A673 (cell line): Measurements from ENCODE around the gene LEF1. TPM values are rescaled to one million over a fixed set of nuclear protein-coding genes. Genes with fewer than 3 reads are reported as not detected.

Experiments used
- BruUV-seq: library from RNA; stranded (reverse); fragments of 400-500 nt; replicated peaks from 2 replicates; lab custom pipeline; 2021; lab: Mats Ljungman, UMichigan
- CTCF ChIA-PET: fragments of 300-600 bp; sonication (Branson Sonifier 250); formaldehyde crosslinking; loops from one replicate; lab custom pipeline; 2022; ENCODE audit warnings: antibody characterized with exemption; lab: Charles Lee
- POLR2A ChIA-PET: fragments of 300-600 bp; sonication (Branson Sonifier 250); formaldehyde crosslinking; loops from one replicate; lab custom pipeline; 2022; ENCODE audit warnings: antibody characterized with exemption; ENCODE audit not compliant: low non-redundant PET; lab: Charles Lee
- DNase-seq: peaks from one replicate; pipeline ENCODE4 v3.0.0-alpha.2; 2015; ENCODE audit warnings: low spot score
- H3K27ac ChIP-seq: fragments of 200-600 bp; sonication (generic); 2 replicates; pipeline ENCODE4 v1.5.1; 2016; ENCODE audit warnings: mixed run types, low read depth, mild to moderate bottlenecking, mixed read lengths, antibody characterized with exemption, low read length; ENCODE audit not compliant: poor library complexity, severe bottlenecking
- H3K27me3 ChIP-seq: fragments of 200-600 bp; sonication (generic); replicated peaks from 2 replicates; pipeline ENCODE4 v1.6.1; 2017; ENCODE audit warnings: mixed run types, low read depth, mild to moderate bottlenecking, mixed read lengths, antibody characterized with exemption, low read length; ENCODE audit not compliant: insufficient read depth, poor library complexity
- H3K36me3 ChIP-seq: fragments of 200-600 bp; sonication (generic); 2 replicates; pipeline ENCODE4 v1.6.1; 2016; ENCODE audit warnings: mixed run types, mild to moderate bottlenecking, mixed read lengths, antibody characterized with exemption, low read length; ENCODE audit not compliant: insufficient read depth, poor library complexity, severe bottlenecking
- H3K4me1 ChIP-seq: fragments of 200-600 bp; sonication (generic); 2 replicates; pipeline ENCODE4 v1.6.1; 2017; ENCODE audit warnings: mixed run types, mild to moderate bottlenecking, mixed read lengths, antibody characterized with exemption, low read length; ENCODE audit not compliant: insufficient read depth, poor library complexity, severe bottlenecking
- H3K4me3 ChIP-seq: fragments of 200-600 bp; sonication (generic); 2 replicates; pipeline ENCODE4 v1.5.1; 2016; ENCODE audit warnings: low read depth, mixed run types, mild to moderate bottlenecking, mixed read lengths, low read length; ENCODE audit not compliant: poor library complexity, severe bottlenecking
- H3K9me3 ChIP-seq: fragments of 200-600 bp; sonication (generic); 2 replicates; pipeline ENCODE4 v1.6.1; 2016; ENCODE audit warnings: mixed run types, low read depth, mild to moderate bottlenecking, mixed read lengths, antibody characterized with exemption, low read length; ENCODE audit not compliant: poor library complexity, severe bottlenecking
- EZH2 ChIP-seq: fragments of 200-600 bp; sonication (generic); IDR thresholded peaks from 2 replicates; pipeline ENCODE4 v1.6.1; 2017; ENCODE audit warnings: borderline replicate concordance, low read depth, mild to moderate bottlenecking, mixed read lengths, antibody characterized with exemption, low read length; ENCODE audit not compliant: poor library complexity, severe bottlenecking
- intact Hi-C: fragments of 100-400 bp; cut with micrococcal nuclease; formaldehyde crosslinking; loops from one replicate; pipeline ENCODE4 v1.10.0; 2022; ENCODE audit not compliant: unreplicated experiment
- total RNA-seq: library from RNA; stranded (reverse); gene quantifications from 2 replicates; pipeline ENCODE4 v1.2.3, GENCODE V29; 2021
- TF ChIP-seq, protein P1 (sequence below): fragments of 300-800, 200-600 bp; sonication (generic); conservative IDR thresholded peaks from 2 replicates; pipeline ENCODE4 v1.5.1; 2017; ENCODE audit warnings: low read depth, mild to moderate bottlenecking, antibody characterized with exemption, low read length, moderate library complexity, mixed read lengths

The LEF1 gene
- total RNA-seq, 1 experiment from 2014 or later = 2.5 TPM

DNA sequence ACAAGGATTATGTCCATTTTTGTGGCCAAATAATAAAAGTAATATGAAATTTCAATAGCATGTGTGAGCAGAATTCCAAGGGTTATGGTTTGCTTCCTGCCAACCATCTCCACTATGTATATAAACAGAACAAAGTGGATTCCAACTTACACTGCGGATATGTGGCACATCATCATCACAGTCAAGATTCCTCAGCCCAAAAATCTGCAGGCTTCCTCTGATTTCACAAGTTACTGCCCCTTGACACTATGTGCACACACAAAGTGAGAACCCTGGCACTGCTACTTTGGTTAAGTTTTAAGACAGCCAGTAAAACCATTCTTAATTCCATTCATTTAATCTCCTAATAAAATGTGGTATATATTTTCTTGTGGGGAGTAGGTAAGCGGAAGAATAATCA, 76.4 kb downstream of the LEF1 start:
- BruUV-seq = no TSS peak
- no peaks in the 10 kb centered on the region for H3K27me3 ChIP-seq
- POLR2A ChIA-PET = no interaction called here
- no peak for TF ChIP-seq EZH2
- TF ChIP-seq, protein P1, sequence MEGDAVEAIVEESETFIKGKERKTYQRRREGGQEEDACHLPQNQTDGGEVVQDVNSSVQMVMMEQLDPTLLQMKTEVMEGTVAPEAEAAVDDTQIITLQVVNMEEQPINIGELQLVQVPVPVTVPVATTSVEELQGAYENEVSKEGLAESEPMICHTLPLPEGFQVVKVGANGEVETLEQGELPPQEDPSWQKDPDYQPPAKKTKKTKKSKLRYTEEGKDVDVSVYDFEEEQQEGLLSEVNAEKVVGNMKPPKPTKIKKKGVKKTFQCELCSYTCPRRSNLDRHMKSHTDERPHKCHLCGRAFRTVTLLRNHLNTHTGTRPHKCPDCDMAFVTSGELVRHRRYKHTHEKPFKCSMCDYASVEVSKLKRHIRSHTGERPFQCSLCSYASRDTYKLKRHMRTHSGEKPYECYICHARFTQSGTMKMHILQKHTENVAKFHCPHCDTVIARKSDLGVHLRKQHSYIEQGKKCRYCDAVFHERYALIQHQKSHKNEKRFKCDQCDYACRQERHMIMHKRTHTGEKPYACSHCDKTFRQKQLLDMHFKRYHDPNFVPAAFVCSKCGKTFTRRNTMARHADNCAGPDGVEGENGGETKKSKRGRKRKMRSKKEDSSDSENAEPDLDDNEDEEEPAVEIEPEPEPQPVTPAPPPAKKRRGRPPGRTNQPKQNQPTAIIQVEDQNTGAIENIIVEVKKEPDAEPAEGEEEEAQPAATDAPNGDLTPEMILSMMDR = no peak
- no peak for DNase-seq
- CTCF ChIA-PET = no interaction called here
- H3K27ac ChIP-seq = no peak overlapping the region
- no peaks in the 10 kb centered on the region for H3K36me3 ChIP-seq
- no peaks in the 10 kb centered on the region for H3K4me1 ChIP-seq
- no peaks in the 10 kb centered on the region for H3K9me3 ChIP-seq
- no peak overlapping the region for H3K4me3 ChIP-seq
- intact Hi-C loops = no loop called here

- TF ChIP-seq EZH2 = no peak
- TF ChIP-seq, protein P1 = no peak
- H3K36me3 ChIP-seq = no peaks in the 10 kb centered on the region
- CTCF ChIA-PET = interaction anchor here (0.5 kb wide), 1 partner anchor 44 kb away, joined by 3 read pairs; no protein-coding TSS in a partner anchor
- no peaks in the 10 kb centered on the region for H3K9me3 ChIP-seq
- no peaks in the 10 kb centered on the region for H3K27me3 ChIP-seq
- POLR2A ChIA-PET = no interaction called here
- no peak overlapping the region for H3K27ac ChIP-seq
- H3K4me3 ChIP-seq = no peak overlapping the region
- no peak for DNase-seq
- BruUV-seq = no TSS peak
- no peaks in the 10 kb centered on the region for H3K4me1 ChIP-seq
- intact Hi-C loops = no loop called here
These were observed 81.3 kb downstream of the LEF1 start for GRCh38 chr4:108087293-108087967.

DNA sequence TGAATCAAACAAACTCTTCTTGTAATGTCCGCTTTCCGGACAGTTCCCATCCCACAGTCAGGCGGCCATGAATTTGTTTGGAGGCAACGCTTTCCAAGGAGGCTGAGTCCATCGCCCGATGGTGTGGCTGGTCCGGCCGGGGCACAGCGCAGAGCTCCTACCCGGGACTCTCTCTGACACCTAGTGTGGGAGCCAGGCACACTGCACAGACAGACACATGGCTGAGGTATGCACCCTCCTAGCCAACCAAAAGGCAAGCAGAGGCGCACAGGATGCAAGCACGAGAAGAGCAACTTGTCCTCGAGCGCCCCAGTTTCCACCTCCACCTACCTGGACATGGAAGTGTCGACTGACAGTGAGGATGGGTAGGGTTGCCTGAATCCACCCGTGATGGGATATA, 87.5 kb downstream of the LEF1 start:
- no peak overlapping the region for H3K27ac ChIP-seq
- POLR2A ChIA-PET = no interaction called here
- H3K4me1 ChIP-seq = no peaks in the 10 kb centered on the region
- TF ChIP-seq, protein P1 = no peak
- no peak for TF ChIP-seq EZH2
- no peak overlapping the region for H3K4me3 ChIP-seq
- H3K27me3 ChIP-seq = no peaks in the 10 kb centered on the region
- CTCF ChIA-PET = no interaction called here
- H3K36me3 ChIP-seq = no peaks in the 10 kb centered on the region
- no peaks in the 10 kb centered on the region for H3K9me3 ChIP-seq
- no peak for DNase-seq
- intact Hi-C loops = no loop called here
- no TSS peak for BruUV-seq
